GM12891 (cell line): ENCODE results near the gene FAM180A.

Source experiments
- POLR2A ChIP-seq: IDR thresholded peaks from 2 replicates; pipeline ENCODE4 v1.6.1; 2011; ENCODE audit warnings: low read depth, low read length, control low read depth
- POLR2AphosphoS5 ChIP-seq: IDR thresholded peaks from 2 replicates; pipeline ENCODE4 v1.6.1; 2011; ENCODE audit warnings: low read depth, low read length, control low read depth
- TAF1 ChIP-seq: IDR thresholded peaks from 2 replicates; pipeline ENCODE4 v1.6.1; 2011; ENCODE audit warnings: low read depth, low read length, control low read depth

- no peak for TF ChIP-seq POLR2A
- TF ChIP-seq TAF1, result no peak
- no peak for TF ChIP-seq POLR2AphosphoS5
Measured at GRCh38 chr7:135697276-135698049, 51.1 kb downstream of the FAM180A start.
